ENCODE measurements around the gene SFMBT2.

- TF ChIP-seq CTCF (IDR thresholded peaks at IDR 0.05) (no peak), POLR2A (IDR thresholded peaks at IDR 0.05) (no peak)
Observed at GRCh38 chr10:7277867-7278266, 133.0 kb downstream of the SFMBT2 start.
